HepG2 (cell line): Measurements from ENCODE around the gene ELFN1. TPM values are rescaled to one million over a fixed set of nuclear protein-coding genes. Genes with fewer than 3 reads are reported as not detected.
A peak's percentile ranks its signal among the peaks of the same experiment; 100 is the strongest.

Experiments used
- ETV5 ChIP-seq: IDR thresholded peaks from 2 replicates; pipeline ENCODE4 v1.6.1; 2018; ENCODE audit warnings: missing biosample characterization, missing genetic modification reagents, inconsistent platforms, borderline replicate concordance
- GATAD2A ChIP-seq: IDR thresholded peaks from 2 replicates; pipeline ENCODE4 v1.6.1; 2016
- MXI1 ChIP-seq: IDR thresholded peaks from 3 replicates; pipeline ENCODE4 v1.6.1; 2012; ENCODE audit warnings: low read depth, low read length, inconsistent platforms, borderline replicate concordance
- NCOA1 ChIP-seq: sonication (generic); formaldehyde crosslinking; IDR thresholded peaks from 2 replicates; pipeline ENCODE4 v1.9.0; 2021; ENCODE audit warnings: missing genetic modification reagents
- NFE2 ChIP-seq: sonication (generic); formaldehyde crosslinking; IDR thresholded peaks from 2 replicates; pipeline ENCODE4 v1.4.0; 2020; ENCODE audit warnings: missing genetic modification reagents
- PAF1 ChIP-seq: IDR thresholded peaks from 2 replicates; pipeline ENCODE4 v1.6.1; 2016; ENCODE audit warnings: missing genetic modification reagents, missing compliant biosample characterization
- PHB2 ChIP-seq: fragments of 450-650 bp; IDR thresholded peaks from 2 replicates; pipeline ENCODE4 v1.6.1; 2018; ENCODE audit not compliant: partially characterized antibody
- RAD51 ChIP-seq: fragments of 450-650 bp; IDR thresholded peaks from 2 replicates; pipeline ENCODE4 v1.6.1; 2016; ENCODE audit warnings: borderline replicate concordance
- SALL2 ChIP-seq: sonication (generic); formaldehyde crosslinking; IDR thresholded peaks from 2 replicates; pipeline ENCODE4 v1.8.1; 2023; ENCODE audit warnings: mild to moderate bottlenecking, missing genetic modification reagents, inconsistent platforms
- TFDP1 ChIP-seq: IDR thresholded peaks from 2 replicates; pipeline ENCODE4 v1.6.1; 2016; ENCODE audit warnings: missing compliant biosample characterization, missing genetic modification reagents, borderline replicate concordance
- THRA ChIP-seq: sonication (generic); formaldehyde crosslinking; IDR thresholded peaks from 2 replicates; pipeline ENCODE4 v1.4.0; 2020; ENCODE audit warnings: missing genetic modification reagents, borderline replicate concordance
- ZC3H13 ChIP-seq: sonication (generic); formaldehyde crosslinking; IDR thresholded peaks from 2 replicates; pipeline ENCODE4 v1.8.1; 2023; ENCODE audit warnings: mild to moderate bottlenecking, missing genetic modification reagents, moderate library complexity
- ZNF343 ChIP-seq: sonication (generic); formaldehyde crosslinking; IDR thresholded peaks from 2 replicates; pipeline ENCODE4 v1.4.0; 2020; ENCODE audit warnings: mild to moderate bottlenecking, missing genetic modification reagents
- ZNF710 ChIP-seq: sonication (generic); formaldehyde crosslinking; IDR thresholded peaks from 2 replicates; pipeline ENCODE4 v1.5.0; 2020; ENCODE audit warnings: mild to moderate bottlenecking, missing genetic modification reagents, borderline replicate concordance
- ZNF768 ChIP-seq: sonication (generic); formaldehyde crosslinking; IDR thresholded peaks from 2 replicates; pipeline ENCODE4 v1.4.0; 2020; ENCODE audit warnings: missing genetic modification reagents
- polyA plus RNA-seq, 8 experiments: library from polyadenylated mRNA; depleted of rRNA in 3 of 8; stranded (reverse) in 7 of 8; unstranded in 1 of 8; fragments of >200 nt; fragmentation: Illumina TruSeq in 4 of 8; extraction: Trizol in 4 of 8; gene quantifications; 2 replicates each; pipeline versions ENCODE4 v1.2.1 to v1.2.3, GENCODE V29; 2011 to 2016; ENCODE audit warnings: low read depth in 4 of 8, missing spikeins in 1 of 8, mixed read lengths in 1 of 8; ENCODE audit not compliant: insufficient read depth in 1 of 8
- total RNA-seq, 5 experiments: library from RNA; depleted of rRNA; stranded (reverse); fragments of >200 nt; fragmentation: Illumina TruSeq; extraction: Trizol; gene quantifications; 2 replicates each; pipeline ENCODE4 v1.2.3, GENCODE V29; 2016; ENCODE audit warnings: low read depth in 1 of 5
- TF ChIP-seq, protein P1 (sequence below): sonication (generic); formaldehyde crosslinking; IDR thresholded peaks from 2 replicates; pipeline ENCODE4 v1.4.0; 2020; ENCODE audit warnings: missing genetic modification reagents
- TF ChIP-seq, protein P2 (sequence below): sonication (generic); formaldehyde crosslinking; IDR thresholded peaks from 2 replicates; pipeline ENCODE4 v1.4.0; 2020; ENCODE audit warnings: missing genetic modification reagents

ELFN1 gene
- total and polyA plus RNA-seq, 2 of the 13 experiments (the other 11 are each of a cell fraction or from before 2014, with no cell fraction given): 0.13 to 0.18 TPM

DNA sequence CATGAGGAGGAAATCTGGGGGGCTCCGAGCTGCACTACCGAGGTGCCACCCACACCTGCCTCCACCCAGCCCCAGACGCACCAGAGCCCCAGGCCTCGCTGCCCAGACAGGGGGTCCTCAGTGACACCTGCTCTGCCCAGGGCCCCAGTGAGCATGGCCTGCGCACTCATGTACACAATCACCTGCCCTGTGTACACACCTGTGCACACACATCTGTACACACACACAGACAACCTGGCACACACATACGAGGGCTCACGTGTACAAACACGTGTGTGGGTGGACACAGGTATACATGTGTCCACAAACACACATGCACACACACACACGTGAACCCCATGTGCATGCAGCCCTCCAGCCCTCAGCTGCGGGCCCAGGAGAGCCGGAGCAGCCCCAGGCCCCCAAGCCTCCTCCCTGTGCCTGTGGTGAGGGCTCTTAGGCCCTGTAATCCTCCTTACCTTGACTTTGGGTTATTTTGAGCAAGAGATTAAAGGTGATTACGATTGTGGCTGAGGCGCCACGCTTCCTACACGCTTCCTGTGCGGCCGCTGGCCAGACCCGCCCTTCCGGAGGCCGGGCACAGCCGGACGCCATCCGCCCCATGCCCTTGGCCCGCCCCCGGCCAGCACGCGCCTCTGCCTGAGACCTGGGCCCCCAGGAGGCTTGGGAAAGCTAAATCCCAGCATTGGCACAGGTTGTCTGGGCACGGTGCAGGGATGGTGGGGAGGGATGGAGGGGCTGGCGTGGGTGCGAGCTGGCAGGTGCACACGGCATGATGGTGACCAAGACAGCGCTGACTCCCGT lies 71.9 kb downstream of the ELFN1 start (continued):
- TF ChIP-seq ZNF710 (CRISPR knock-in tag) (no peak), RAD51 (no peak), PHB2 (no peak), ZNF343 (0 out of 2 replicates have a peak, but pooled peaks have one; percentile 66), THRA (CRISPR knock-in tag) (no peak), TFDP1 (CRISPR knock-in tag) (peak; percentile 69; the same call in 1 of the 2 replicates), ETV5 (CRISPR knock-in tag) (peak; percentile 61; the same call in 1 of the 2 replicates), ZNF768 (peak; percentile 24; the same call in 1 of the 2 replicates), ZC3H13 (CRISPR knock-in tag) (peak; percentile 51; the same call in 1 of the 2 replicates), NFE2 (CRISPR knock-in tag) (no peak), GATAD2A (CRISPR knock-in tag) (peak; percentile 19; the same call in 1 of the 2 replicates), PAF1 (CRISPR knock-in tag) (no peak), NCOA1 (CRISPR knock-in tag) (no peak), SALL2 (CRISPR knock-in tag) (no peak), MXI1 (peak; percentile 14; the same call in 1 of the 3 replicates)
- TF ChIP-seq, protein P1, sequence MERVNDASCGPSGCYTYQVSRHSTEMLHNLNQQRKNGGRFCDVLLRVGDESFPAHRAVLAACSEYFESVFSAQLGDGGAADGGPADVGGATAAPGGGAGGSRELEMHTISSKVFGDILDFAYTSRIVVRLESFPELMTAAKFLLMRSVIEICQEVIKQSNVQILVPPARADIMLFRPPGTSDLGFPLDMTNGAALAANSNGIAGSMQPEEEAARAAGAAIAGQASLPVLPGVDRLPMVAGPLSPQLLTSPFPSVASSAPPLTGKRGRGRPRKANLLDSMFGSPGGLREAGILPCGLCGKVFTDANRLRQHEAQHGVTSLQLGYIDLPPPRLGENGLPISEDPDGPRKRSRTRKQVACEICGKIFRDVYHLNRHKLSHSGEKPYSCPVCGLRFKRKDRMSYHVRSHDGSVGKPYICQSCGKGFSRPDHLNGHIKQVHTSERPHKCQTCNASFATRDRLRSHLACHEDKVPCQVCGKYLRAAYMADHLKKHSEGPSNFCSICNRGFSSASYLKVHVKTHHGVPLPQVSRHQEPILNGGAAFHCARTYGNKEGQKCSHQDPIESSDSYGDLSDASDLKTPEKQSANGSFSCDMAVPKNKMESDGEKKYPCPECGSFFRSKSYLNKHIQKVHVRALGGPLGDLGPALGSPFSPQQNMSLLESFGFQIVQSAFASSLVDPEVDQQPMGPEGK (CRISPR knock-in tag): peak; percentile 59; the same call in 1 of the 2 replicates
- TF ChIP-seq, protein P2, sequence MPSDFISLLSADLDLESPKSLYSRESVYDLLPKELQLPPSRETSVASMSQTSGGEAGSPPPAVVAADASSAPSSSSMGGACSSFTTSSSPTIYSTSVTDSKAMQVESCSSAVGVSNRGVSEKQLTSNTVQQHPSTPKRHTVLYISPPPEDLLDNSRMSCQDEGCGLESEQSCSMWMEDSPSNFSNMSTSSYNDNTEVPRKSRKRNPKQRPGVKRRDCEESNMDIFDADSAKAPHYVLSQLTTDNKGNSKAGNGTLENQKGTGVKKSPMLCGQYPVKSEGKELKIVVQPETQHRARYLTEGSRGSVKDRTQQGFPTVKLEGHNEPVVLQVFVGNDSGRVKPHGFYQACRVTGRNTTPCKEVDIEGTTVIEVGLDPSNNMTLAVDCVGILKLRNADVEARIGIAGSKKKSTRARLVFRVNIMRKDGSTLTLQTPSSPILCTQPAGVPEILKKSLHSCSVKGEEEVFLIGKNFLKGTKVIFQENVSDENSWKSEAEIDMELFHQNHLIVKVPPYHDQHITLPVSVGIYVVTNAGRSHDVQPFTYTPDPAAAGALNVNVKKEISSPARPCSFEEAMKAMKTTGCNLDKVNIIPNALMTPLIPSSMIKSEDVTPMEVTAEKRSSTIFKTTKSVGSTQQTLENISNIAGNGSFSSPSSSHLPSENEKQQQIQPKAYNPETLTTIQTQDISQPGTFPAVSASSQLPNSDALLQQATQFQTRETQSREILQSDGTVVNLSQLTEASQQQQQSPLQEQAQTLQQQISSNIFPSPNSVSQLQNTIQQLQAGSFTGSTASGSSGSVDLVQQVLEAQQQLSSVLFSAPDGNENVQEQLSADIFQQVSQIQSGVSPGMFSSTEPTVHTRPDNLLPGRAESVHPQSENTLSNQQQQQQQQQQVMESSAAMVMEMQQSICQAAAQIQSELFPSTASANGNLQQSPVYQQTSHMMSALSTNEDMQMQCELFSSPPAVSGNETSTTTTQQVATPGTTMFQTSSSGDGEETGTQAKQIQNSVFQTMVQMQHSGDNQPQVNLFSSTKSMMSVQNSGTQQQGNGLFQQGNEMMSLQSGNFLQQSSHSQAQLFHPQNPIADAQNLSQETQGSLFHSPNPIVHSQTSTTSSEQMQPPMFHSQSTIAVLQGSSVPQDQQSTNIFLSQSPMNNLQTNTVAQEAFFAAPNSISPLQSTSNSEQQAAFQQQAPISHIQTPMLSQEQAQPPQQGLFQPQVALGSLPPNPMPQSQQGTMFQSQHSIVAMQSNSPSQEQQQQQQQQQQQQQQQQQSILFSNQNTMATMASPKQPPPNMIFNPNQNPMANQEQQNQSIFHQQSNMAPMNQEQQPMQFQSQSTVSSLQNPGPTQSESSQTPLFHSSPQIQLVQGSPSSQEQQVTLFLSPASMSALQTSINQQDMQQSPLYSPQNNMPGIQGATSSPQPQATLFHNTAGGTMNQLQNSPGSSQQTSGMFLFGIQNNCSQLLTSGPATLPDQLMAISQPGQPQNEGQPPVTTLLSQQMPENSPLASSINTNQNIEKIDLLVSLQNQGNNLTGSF: no peak
